HG03025 (cell line): ENCODE results near the gene MRGPRD.

Experiments used
- ATAC-seq: cut with Tn5 transposase; IDR thresholded peaks from one replicate; pipeline ENCODE4 v1.9.1; 2021; ENCODE audit warnings: mild to moderate bottlenecking, moderate library complexity; ENCODE audit not compliant: unreplicated experiment, low FRiP score

MRGPRD gene

GRCh38 chr11:68933605-68934320 lies 47.0 kb downstream of the MRGPRD start:
- ATAC-seq: no peak

DNA sequence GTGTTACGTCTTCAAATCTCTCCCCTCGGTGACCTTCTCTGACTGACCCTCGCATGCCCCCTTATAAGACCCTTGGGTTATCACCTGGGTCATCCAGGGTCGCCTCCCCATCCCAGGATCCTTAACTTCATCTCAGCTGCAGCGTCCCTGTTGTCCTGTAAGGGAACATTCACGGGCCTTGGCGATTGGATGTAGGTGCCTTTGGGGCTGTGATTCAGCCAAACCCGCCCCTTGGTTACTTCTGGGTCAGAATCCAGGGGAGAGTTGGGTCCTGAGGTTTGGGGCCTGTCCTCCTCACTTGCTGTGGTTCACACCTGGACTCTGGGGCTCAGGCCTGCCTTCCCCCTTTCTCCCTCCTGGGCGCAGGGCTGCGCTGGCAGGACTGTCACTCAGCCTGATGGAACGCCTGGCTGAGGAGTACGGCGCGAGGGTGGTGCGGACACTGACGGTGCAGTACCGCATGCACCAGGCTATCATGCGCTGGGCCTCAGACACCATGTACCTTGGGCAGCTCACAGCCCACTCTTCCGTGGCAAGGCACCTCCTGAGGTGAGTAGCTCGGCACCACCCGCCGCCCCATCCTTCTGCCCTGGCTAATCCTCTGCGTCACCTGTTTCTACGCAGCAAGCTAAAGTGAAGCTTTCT lies 47.7 kb downstream of the MRGPRD start:
- no peak for ATAC-seq

DNA sequence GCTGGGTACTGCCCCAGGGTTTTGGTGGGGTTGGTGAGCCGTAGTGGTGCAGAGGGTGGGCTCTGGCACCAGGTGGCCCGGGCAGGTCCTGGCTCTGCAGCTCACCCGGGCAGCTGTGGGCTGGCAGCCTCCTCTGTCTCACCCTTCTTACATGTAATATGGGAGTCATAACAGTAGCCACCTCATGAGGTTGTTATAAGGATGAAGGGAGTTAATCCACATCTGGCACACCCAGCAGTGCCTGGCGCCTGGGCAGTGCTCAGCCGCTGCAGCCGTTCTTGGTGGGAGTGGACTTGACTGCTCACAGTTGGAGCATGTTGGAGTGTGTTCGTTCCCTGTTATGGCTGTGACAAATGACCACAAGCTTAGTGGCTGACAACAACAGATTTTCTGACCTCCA lies 48.4 kb downstream of the MRGPRD start:
- no peak for ATAC-seq

- no peak for ATAC-seq
Observed at GRCh38 chr11:68931911-68932310, 48.9 kb downstream of the MRGPRD start.

DNA sequence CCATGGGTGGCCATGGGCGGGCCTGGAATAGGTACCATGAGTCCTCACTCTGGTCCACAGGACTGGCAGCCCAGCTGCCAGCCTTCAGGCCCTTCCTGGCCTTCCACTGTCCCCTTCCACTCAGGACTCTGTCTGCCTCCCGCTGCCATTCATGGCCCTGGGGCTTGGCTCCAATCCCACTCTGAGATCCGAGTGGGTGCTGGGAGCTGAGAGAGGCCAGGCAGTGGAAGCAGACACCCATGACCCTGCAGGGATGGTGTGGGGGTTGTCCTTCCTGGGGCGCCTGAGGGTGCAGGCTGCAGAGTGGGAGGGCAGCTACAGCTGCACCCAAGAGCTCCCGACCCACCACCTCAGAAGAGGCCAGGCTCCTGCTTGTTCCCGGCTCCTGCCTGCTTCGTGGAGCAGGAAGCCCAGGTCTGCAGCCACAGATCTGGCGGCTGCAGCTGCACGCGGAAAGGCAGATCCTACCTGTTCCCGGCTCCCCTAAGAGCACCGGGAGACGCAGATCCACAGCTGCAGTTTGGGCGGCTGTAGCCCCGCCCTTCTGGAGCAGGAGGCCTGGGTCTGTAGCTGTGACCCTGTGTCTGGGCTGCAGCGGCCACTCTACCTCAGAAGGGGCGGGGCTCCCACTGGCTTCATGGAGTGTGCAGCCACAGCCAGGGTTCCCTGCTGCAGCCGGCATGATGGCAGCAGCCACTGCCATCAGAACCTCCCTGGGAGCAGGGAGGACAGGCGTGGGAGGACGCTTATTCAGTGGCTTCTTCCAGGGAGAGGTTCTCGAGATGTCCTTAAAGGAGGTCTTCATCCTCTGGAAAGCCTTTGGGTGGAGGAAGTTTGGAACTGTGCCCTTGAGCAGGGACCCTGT lies 49.6 kb downstream of the MRGPRD start:
- no peak for ATAC-seq
